Spleen (tissue), 11 donors: Measurements from ENCODE around the gene KDELR1. TPM values are rescaled to one million over a fixed set of nuclear protein-coding genes. Genes with fewer than 3 reads are reported as not detected.
A peak's percentile ranks its signal among the peaks of the same experiment; 100 is the strongest.
"Not testable (repeated sequence)": the region's sequence is repeated elsewhere in the genome, so short reads cannot be mapped to it uniquely, and the experiment has no call there.

Source experiments
- DNase-seq: peaks from one replicate; pipeline ENCODE4 v3.0.0-alpha.2; 2020
- H3K27ac ChIP-seq, 8 donors: fragments of 200-600 bp; sonication (generic) in 7 of 8; 1 replicate in 4 of 8; 2 replicates in 4 of 8; pipeline versions ENCODE4 v1.5.0 to v1.8.0; 2016 to 2021; ENCODE audit warnings: inconsistent platforms in 4 of 8, mild to moderate bottlenecking in 4 of 8, moderate library complexity in 1 of 8
- H3K27me3 ChIP-seq, 7 donors: fragments of 200-600 bp; sonication (generic) in 6 of 7; replicated peaks in 1 of 7; 1 replicate in 4 of 7; 2 replicates in 3 of 7; pipeline versions ENCODE4 v1.5.0 to v1.8.0; 2016 to 2021; ENCODE audit warnings: inconsistent platforms in 3 of 7, mild to moderate bottlenecking in 1 of 7
- H3K36me3 ChIP-seq, 6 donors: fragments of 200-600 bp; sonication (generic) in 5 of 6; 1 replicate in 4 of 6; 2 replicates in 2 of 6; pipeline versions ENCODE4 v1.5.0 to v1.8.0; 2016 to 2021; ENCODE audit warnings: inconsistent platforms in 2 of 6
- H3K4me1 ChIP-seq, 6 donors: fragments of 200-600 bp; sonication (generic) in 5 of 6; 1 replicate in 3 of 6; 2 replicates in 3 of 6; pipeline versions ENCODE4 v1.5.0 to v1.8.0; 2016 to 2021; ENCODE audit warnings: inconsistent platforms in 3 of 6
- H3K4me3 ChIP-seq, 8 donors: fragments of 200-600 bp; sonication (generic) in 7 of 8; 1 replicate in 4 of 8; 2 replicates in 4 of 8; pipeline versions ENCODE4 v1.5.0 to v1.8.0; 2016 to 2021; ENCODE audit warnings: inconsistent platforms in 4 of 8, mild to moderate bottlenecking in 4 of 8, moderate library complexity in 2 of 8
- H3K9me3 ChIP-seq, 8 donors: fragments of 200-600 bp; sonication (generic) in 7 of 8; 1 replicate in 4 of 8; 2 replicates in 4 of 8; pipeline versions ENCODE4 v1.5.0 to v1.8.0; 2016 to 2021; ENCODE audit warnings: inconsistent platforms in 4 of 8
- CTCF ChIP-seq, 11 experiments: fragments of 200-600 bp in 7 of 11; fragments of 450-650 bp in 4 of 11; sonication (generic) in 4 of 11; IDR thresholded peaks in 8 of 11; conservative IDR thresholded peaks in 3 of 11; 1 replicate in 7 of 11; 2 replicates in 4 of 11; pipeline versions ENCODE4 v1.4.0 to v1.8.0; 2016 to 2021; ENCODE audit warnings: antibody characterized with exemption in 11 of 11, inconsistent platforms in 4 of 11, mild to moderate bottlenecking in 1 of 11
- POLR2A ChIP-seq, 3 donors: fragments of 450-650 bp; IDR thresholded peaks; one replicate each; pipeline ENCODE4 v1.5.1; 2017; ENCODE audit warnings: antibody characterized with exemption in 3 of 3, mild to moderate bottlenecking in 1 of 3
- POLR2AphosphoS5 ChIP-seq, 3 donors: sonication (generic); formaldehyde crosslinking; IDR thresholded peaks; one replicate each; pipeline ENCODE4 v1.5.1; 2017; ENCODE audit warnings: antibody characterized with exemption in 3 of 3
- WGBS, 5 donors: extraction: QIAGEN DNeasy Blood & Tissue Kit in 3 of 5; methylation state at CpG; one replicate each; pipeline versions ENCODE4 v1.1.5 to v1.1.7; 2013 to 2018; 5-methylcytosine and 5-hydroxymethylcytosine counted together
- intact Hi-C: fragments of 100-400 bp; cut with DNase I; formaldehyde crosslinking; loops from one replicate; pipeline ENCODE4 v1.15.0; 2023; ENCODE audit warnings: low total_unique reads
- polyA plus RNA-seq, 3 donors: library from polyadenylated mRNA; stranded (reverse); fragments of 200-250 nt; gene quantifications; one replicate each; pipeline ENCODE4 v1.2.1, GENCODE V29; 2013
- total RNA-seq, 7 donors: library from RNA; depleted of rRNA in 3 of 7; stranded (reverse); fragments of >200 nt in 3 of 7; fragmentation: NEBNext Ultra II Directional in 4 of 7; extraction: Animal tissue kit (Norgen Biotek cat#: 25700) in 4 of 7; gene quantifications; one replicate each; pipeline versions ENCODE4 v1.1.0 to v1.2.1, GENCODE V29; 2016 to 2021
- donor health status: healthy with polysubstance abuse.
- donor health status: DM: no; HTN: no; CAD: no; lungs with moderate emphysema.
- donor health status: DM: no; HTN: no; CAD: no.
- donor health status: Bipolar disorder and iron deficiency.
- donor health status: healthy.
- donor health status: DM: no; HTN: no; CAD: no.
- donor health status: DM: yes; HTN: yes; CAD: no.

The KDELR1 gene
- total and polyA plus RNA-seq, 10 donors: 36.2 to 95.9 (median 68.2) TPM

GRCh38 chr19:48392860-48393558, 1.7 kb upstream of the KDELR1 start:
- no peak for DNase-seq
- TF ChIP-seq CTCF (IDR thresholded peaks at IDR 0.05 in 8 of 11, conservative IDR thresholded peaks at IDR 0.05 in 3 of 11): no peak
- TF ChIP-seq POLR2AphosphoS5 (IDR thresholded peaks at IDR 0.05): no peak
- no peak for TF ChIP-seq POLR2A (IDR thresholded peaks at IDR 0.05)
- intact Hi-C loops: no loop called here
- Histone ChIP-seq H3K4me3 (peak overlapping the region in 1 of 8 donors; percentile 50), H3K9me3 (no peaks in the 10 kb centered on the region), H3K27me3 (peaks cover 7 to 59% (median 48%) of the 10 kb centered on the region in 7 donors), H3K36me3 (peaks cover 0 to 16% (median 10%) of the 10 kb centered on the region in 6 donors), H3K4me1 (peaks cover 7 to 80% (median 46%) of the 10 kb centered on the region in 6 donors), H3K27ac (no peak overlapping the region)
- WGBS, 5 donors: 78 to 85% (median 82%) methylated on average over 5 to 15 of the region's 15 CpGs

DNA sequence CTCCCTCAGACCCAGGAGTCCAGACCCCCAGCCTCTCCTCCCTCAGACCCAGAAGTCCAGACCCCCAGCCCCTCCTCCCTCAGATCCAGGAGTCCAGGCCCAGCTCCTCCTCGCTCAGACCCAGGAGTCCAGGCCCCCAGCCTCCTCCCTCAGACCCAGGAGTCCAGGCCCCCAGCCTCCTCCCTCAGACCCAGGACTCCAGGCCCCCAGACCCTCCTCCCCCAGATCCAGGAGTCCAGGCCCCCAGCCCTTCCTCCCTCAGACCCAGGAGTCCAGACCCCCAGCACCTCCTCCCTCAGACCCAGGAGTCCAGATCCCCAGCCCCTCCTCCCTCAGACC, 624 bp upstream of the KDELR1 start:
- DNase-seq, H3K4me3 ChIP-seq, intact Hi-C loops, H3K9me3 ChIP-seq: not testable (repeated sequence)
- Histone ChIP-seq H3K27me3 (peaks cover 7 to 48% (median 45%) of the 10 kb centered on the region in 7 donors), H3K36me3 (peaks cover 0 to 26% (median 20%) of the 10 kb centered on the region in 6 donors), H3K27ac (peak overlapping the region in 2 of 8 donors; percentile 91 to 93), H3K4me1 (peaks cover 2 to 70% (median 37%) of the 10 kb centered on the region in 6 donors)
- WGBS, 5 donors: 13 to 75% (median 51%) methylated on average over 1 of the region's 1 CpG; no CpG with 5 or more reads in 1 of the 5 donors

GRCh38 chr19:48390188-48391099, 907 bp downstream of the KDELR1 start:
- Histone ChIP-seq H3K4me3 (peak overlapping the region; percentile 68 to 98 (median 87)), H3K27ac (peak overlapping the region; percentile 78 to 93 (median 88)), H3K36me3 (peaks cover 0 to 42% (median 36%) of the 10 kb centered on the region in 6 donors), H3K4me1 (peaks cover 2 to 56% (median 37%) of the 10 kb centered on the region in 6 donors), H3K27me3 (peaks cover 3 to 33% (median 29%) of the 10 kb centered on the region in 7 donors), H3K9me3 (no peaks in the 10 kb centered on the region)
- peak; percentile 91 for DNase-seq
- WGBS, 5 donors: 3 to 11% (median 5%) methylated on average over 11 to 24 of the region's 24 CpGs
- TF ChIP-seq POLR2A (IDR thresholded peaks at IDR 0.05): no peak
- peak; percentile 27 to 65 (median 30) for TF ChIP-seq POLR2AphosphoS5 (IDR thresholded peaks at IDR 0.05)
- peak; percentile 41 to 87 (median 80) for TF ChIP-seq CTCF (IDR thresholded peaks at IDR 0.05 in 8 of 11, conservative IDR thresholded peaks at IDR 0.05 in 3 of 11)
- intact Hi-C loops: no loop called here

GRCh38 chr19:48386981-48387380, 4.4 kb downstream of the KDELR1 start:
- no peaks in the 10 kb centered on the region for H3K9me3 ChIP-seq
- TF ChIP-seq CTCF (IDR thresholded peaks at IDR 0.05 in 8 of 11, conservative IDR thresholded peaks at IDR 0.05 in 3 of 11) (no peak), POLR2A (IDR thresholded peaks at IDR 0.05) (no peak), POLR2AphosphoS5 (IDR thresholded peaks at IDR 0.05) (no peak)
- no peak for DNase-seq
- H3K4me3 ChIP-seq: no peak overlapping the region
- peaks cover 0 to 30% (median 16%) of the 10 kb centered on the region in 6 donors for H3K4me1 ChIP-seq
- intact Hi-C loops: no loop called here
- H3K36me3 ChIP-seq: peaks cover 0 to 76% (median 69%) of the 10 kb centered on the region in 6 donors
- no peaks in the 10 kb centered on the region for H3K27me3 ChIP-seq
- H3K27ac ChIP-seq: no peak overlapping the region
- 88 to 100% (median 95%) methylated on average over 3 of the region's 3 CpGs for WGBS, 5 donors
